ENCODE results near the gene ADGRV1.
"Not testable (repeated sequence)": the region's sequence is repeated elsewhere in the genome, so short reads cannot be mapped to it uniquely, and the experiment has no call there.

ADGRV1 gene

GRCh38 chr5:90654215-90654614 lies 95.6 kb downstream of the ADGRV1 start:
- DNase-seq = no peak

DNA sequence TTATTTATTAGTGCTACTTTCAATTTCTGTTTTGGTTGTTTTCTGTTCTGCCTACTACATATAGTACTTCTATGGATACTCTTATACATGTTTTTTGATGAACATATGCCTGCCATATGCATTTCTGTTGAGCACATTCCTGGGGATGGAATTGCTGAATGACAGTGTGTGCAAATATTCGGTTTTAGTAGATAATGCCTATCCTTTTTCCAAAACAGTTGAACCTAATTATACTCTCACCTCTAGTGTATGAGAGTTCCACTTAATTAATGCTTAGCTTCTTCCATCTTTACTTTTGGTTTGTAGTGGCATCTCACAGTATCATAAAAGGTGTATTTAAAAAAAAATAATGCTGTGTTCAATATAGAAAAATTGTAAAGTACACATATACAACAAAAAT lies 96.8 kb downstream of the ADGRV1 start:
- DNase-seq = no peak

GRCh38 chr5:90657030-90657429 lies 98.4 kb downstream of the ADGRV1 start:
- DNase-seq = no peak

- no peak for DNase-seq
These were observed 99.2 kb downstream of the ADGRV1 start for GRCh38 chr5:90657788-90658187.

DNA sequence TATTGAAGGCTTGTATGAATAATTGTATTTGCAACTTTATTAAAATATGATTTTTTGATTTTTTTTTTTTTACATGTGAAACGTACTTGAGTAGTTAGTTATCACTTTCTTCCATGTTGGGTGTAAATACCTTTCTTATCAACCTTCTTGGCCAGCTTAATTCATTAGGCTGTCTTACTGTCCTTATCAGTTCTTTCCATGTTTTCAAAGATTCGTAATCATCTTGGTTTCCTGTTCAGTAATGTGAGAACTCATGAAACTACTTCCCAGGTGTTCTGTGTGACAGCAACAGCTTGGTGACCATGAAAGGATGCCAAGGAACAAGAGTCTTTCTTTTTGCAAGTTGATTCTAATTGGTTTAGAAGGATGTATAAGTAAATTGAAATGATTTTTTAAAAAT lies 100.0 kb downstream of the ADGRV1 start:
- no peak for DNase-seq

DNA sequence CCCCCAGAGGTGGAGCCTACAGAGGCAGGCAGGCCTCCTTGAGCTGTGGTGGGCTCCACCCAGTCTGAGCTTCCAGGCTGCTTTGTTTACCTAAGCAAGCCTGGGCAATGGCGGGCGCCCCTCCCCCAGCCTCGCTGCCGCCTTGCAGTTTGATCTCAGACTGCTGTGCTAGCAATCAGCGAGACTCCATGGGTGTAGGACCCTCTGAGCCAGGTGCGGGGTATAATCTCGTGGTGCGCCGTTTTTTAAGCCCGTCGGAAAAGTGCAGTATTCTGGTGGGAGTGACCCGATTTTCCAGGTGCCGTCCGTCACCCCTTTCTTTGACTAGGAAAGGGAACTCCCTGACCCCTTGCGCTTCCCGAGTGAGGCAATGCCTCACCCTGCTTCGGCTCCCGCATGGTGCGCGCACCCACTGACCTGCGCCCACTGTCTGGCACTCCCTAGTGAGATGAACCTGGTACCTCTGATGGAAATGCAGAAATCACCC lies 109.5 kb downstream of the ADGRV1 start:
- not testable (repeated sequence) for DNase-seq

- no peak for DNase-seq
These were observed 116.6 kb downstream of the ADGRV1 start for GRCh38 chr5:90675222-90675621.

DNA sequence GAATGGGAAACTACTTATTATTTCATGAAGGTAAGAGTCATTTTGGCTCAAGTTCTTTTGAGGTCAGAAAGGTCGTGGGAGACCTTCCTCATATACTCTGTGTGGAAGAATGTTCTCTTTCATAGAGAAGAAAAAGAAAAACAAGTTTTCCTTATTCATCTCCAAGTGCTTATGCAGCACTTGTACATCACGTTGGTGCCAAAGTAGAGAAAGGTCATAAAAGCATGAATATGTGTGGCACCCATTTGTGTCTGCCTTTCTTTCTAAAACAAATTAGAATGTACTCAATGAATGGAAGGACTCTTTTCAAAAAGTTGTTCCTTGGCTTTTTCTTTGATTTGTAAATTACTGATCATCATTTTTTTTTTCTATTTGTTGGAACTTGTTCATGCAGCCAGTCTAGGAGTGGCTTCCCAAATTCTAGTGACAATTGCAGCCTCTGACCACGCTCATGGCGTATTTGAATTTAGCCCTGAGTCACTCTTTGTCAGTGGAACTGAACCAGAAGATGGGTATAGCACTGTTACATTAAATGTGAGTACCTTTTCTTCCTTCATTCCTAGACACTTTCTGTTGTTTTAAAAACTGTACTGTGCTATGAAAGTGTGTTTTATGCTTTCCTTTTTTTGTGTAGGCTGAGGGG lies 122.4 kb downstream of the ADGRV1 start:
- no peak for DNase-seq

DNA sequence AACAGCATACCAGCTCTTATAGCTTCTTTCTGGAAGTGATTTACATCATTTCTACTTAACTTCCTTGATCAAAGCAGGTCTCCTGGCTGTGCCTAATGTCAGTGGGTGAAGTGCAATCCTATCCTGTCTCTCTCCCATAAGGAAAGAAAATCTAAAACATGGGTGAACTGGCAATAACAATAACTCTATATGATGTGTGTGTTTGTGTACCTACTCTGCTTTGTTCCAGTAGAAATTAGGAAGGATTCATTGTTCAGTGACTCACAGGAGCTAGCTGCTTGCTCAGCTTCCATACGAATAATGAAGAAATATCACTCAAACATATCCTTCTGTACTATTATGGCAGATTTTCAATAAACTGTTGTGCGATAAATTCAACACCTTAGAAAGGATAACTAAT lies 123.7 kb downstream of the ADGRV1 start:
- DNase-seq = no peak

- DNase-seq = no peak
These were observed 126.9 kb downstream of the ADGRV1 start for GRCh38 chr5:90685425-90686022.

DNA sequence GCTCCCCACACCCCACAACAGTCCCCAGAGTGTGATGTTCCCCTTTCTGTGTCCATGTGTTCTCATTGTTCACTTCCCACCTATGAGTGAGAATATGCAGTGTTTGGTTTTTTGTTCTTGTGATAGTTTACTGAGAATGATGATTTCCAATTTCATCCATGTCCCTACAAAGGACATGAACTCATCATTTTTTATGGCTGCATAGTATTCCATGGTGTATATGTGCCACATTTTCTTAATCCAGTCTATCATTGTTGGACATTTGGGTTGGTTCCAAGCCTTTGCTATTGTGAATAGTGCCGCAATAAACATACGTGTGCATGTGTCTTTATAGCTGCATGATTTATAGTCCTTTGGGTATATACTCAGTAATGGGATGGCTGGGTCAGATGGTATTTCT lies 127.8 kb downstream of the ADGRV1 start:
- DNase-seq = not testable (repeated sequence)

- not testable (repeated sequence) for DNase-seq
These were observed 128.9 kb downstream of the ADGRV1 start for GRCh38 chr5:90687458-90687857.

DNA sequence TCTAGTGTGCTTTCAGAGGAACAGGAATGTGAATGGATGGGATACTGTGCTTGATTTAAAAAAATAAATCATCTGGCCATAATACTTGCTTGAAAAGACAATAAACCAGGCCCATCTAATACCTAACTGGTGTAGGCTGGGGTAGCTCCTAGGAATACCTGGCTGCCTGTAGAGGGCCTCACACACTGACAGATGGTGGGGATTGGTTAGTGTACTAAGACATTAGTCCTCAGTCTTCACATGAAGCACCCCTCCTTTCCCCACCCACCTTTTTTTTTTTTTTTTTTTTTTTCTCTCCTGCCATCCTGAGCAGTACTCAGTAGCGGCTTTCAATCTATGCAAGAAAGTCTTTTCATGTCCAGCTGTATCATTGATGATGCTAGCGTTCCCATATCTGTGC lies 130.5 kb downstream of the ADGRV1 start:
- no peak for DNase-seq

- DNase-seq = no peak
These were observed 131.7 kb downstream of the ADGRV1 start for GRCh38 chr5:90690307-90690706.

GRCh38 chr5:90691533-90691932 lies 132.9 kb downstream of the ADGRV1 start:
- no peak for DNase-seq

- no peak for DNase-seq
These were observed 137.6 kb downstream of the ADGRV1 start for GRCh38 chr5:90696153-90696552.

DNA sequence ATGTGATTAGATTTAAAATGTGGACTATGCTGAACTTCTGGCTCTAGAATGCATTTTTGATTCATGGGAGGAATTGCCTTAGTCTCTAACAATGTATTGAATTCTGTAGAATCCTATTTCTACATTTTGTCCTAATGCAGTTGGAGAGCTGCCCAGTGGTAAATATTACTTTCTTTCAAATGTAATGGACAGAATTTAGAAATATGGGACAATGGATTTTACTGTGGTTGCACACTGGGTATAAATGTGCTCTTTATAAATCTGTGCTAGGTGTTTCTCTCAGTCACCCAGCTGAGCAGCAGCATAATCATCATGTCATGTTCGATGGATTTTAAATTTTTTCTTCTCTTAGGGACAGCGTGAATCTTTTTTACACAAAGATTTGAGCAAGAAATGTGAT lies 141.7 kb downstream of the ADGRV1 start:
- no peak for DNase-seq

DNA sequence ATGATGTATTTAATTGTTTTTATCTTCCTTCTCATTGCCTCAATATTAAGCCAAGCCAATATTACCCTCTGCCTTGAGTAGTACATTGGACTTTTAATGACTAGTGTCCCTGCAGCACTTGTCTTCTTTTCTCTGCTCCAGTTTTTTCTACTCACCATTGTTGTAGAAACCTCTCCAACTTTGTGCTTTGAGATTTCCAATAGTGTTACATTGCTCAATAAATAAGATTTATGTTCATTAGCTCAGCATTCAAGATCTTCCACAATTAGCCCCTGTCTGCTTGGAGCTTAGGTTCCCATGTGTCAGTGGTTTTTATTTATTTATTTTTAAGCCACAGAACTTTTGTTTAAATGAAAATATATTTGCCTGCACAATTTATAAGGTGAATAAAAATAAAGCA lies 145.3 kb downstream of the ADGRV1 start:
- DNase-seq = no peak

DNA sequence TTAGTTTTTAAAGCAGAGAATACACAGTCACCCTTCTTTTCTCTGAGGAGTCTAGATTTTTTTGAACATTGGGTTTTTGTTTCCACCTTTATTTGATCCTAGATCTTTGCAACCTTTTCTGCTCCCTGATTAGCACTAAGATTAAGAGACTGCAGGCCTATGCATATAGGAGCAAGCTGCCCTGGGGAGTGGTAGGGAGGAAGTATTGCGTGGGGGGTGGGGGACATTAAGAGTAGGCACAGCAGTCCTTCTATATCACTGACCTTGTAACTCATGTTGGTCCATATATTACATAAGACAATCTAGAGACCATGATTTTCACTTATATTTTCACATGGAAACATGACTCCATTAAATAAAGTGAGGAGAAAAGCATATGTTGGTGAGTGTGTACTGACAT lies 149.1 kb downstream of the ADGRV1 start:
- DNase-seq = no peak

DNA sequence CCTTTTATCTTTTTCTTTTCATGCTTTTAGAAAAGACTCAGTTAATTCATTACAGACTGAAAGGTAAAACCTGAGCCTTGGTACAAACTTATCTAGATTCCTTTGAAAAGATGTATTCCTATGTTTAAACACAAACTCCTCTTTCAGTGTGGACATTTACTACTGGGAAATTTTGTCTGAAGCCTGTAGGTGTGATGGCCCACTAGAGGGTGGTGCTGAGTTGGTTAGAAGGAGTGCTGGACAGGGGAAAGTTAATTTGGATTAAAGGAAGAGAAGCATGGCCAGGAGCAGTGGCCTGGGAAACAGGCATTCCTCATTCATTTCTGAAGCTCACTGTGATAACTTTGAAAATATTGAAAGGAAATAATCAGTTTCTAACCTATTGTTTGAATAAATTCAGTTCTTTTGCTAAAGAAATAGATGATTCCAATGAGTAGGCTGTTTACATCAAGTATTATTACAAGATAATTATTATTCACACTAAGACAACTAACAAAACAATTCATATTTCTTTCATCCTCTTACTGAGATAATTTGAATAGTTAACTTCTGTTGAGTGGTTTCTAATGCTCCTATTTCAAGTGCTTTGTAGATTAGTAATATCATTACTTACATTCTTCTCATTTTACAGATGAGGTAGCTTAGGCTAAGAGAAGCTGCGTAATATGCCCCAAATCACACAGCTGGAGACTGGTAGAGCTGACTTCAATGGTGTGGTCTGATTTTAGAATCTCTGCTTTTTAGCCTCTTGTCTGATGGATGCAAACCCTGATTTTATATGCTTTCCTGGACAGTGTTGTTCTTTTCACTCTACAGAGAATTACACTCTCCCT lies 150.9 kb downstream of the ADGRV1 start:
- no peak for DNase-seq

DNA sequence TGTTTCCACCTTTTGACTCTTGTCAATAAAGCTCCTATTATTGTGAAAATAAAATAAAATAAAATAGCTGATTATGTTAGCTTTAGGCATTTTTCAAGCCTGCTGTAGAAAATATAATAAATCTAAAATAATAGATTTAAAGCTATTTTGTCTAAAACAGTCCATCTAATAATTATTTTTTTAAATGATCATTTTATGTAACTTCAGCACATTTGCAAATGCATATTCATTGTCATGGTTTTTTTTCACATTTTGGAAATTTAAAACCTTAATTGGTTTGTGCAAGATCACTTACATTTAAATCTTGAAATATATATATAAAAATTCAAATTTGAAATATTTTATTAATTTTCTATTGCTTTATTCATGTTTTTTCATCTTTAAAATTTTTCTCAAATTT lies 159.8 kb downstream of the ADGRV1 start:
- DNase-seq = no peak

- DNase-seq = no peak
These were observed 181.0 kb downstream of the ADGRV1 start for GRCh38 chr5:90739567-90739966.

- DNase-seq = no peak
These were observed 181.7 kb downstream of the ADGRV1 start for GRCh38 chr5:90740244-90740799.

Data from CD4-positive, alpha-beta T cell treated with Interleukin-17A for 4 hours (primary cell).